Measurements from ENCODE around the gene YIPF6.
"Not testable (repeated sequence)": the region's sequence is repeated elsewhere in the genome, so short reads cannot be mapped to it uniquely, and the experiment has no call there.

YIPF6 gene

GRCh38 chrX:68506649-68507048 lies 7.8 kb downstream of the YIPF6 start:
- no peak for DNase-seq (ENCODE audit: low read depth)

DNA sequence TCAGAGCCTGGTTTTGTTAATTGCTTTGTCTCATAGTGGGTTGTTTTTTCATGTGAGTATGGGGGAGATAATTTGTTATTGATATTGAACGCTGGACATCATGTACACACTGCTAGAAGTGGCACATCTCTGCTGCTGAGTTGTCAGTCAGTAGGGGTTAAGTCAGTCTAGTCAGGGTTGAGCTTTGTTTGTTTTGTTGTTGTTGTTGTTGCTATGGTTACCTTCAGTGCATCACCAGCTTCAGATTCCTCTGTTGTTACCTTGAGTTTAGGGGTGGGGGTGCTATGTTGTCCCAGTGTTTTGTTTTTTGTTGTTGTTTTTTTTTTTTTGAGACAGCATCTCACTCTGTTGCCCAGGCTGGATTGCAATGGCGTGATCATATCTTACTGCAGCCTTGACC lies 9.9 kb downstream of the YIPF6 start:
- no peak for DNase-seq (ENCODE audit: low read depth)

DNA sequence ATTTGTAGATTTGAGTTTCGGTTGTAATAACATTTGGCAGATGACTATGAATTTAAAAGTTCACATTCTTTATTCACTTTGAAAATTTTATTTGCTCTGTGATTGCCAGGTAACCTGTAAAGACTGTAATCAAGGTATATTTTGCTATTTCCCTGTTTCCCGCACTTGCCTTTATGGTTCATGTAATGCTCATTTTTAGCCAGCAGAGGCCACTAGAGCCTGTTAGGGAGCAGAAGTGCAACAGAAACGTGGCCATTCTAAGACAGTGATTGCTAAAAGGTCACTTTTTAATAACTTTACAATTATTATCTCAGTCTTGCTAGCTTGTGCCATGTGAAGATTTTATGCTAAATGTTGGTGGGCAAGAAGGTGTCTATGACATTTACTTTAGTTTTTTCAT lies 12.4 kb downstream of the YIPF6 start:
- DNase-seq (ENCODE audit: low read depth), result no peak

GRCh38 chrX:68524680-68525079 lies 25.8 kb downstream of the YIPF6 start:
- not testable (repeated sequence) for DNase-seq (ENCODE audit: low read depth)

GRCh38 chrX:68532831-68533533 lies 34.1 kb downstream of the YIPF6 start:
- no peak for DNase-seq (ENCODE audit: low read depth)

DNA sequence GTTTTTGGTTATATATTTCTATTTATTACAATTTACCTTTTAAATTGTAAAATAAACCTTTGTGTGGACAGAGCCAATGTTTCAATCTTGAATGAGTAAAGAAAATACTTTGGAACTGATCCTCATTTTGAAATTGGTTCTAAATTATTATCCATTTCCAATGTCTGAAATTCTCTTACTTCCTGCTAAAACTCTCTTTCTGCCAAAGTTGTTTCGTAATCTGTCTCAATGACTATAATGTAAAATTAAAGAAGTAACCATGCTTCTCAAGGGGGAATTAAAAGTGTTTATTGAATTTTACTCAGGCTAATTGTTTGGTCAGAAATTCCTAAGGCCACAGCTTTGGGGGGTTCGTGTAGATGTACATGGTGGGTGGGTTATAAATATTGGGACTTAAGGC lies 34.8 kb downstream of the YIPF6 start:
- DNase-seq (ENCODE audit: low read depth), result no peak

DNA sequence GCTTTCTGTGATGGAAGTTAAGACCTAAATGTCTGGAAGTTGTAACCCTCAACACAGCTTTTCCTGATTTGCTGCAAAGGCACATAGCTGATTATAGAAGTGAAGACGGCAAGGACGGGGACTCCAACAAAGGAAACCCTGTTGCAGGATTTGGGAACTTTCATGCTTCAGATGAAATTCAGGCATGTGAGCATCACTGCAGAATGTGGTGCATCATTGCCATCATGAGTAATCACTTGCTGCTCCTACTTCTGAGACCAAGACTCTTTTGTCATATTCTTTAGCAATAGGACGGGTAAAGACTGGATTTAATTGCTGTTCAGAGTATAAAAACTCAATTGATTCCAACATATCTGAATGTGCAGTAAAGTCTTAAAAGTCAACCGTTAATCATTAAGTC lies 35.8 kb downstream of the YIPF6 start:
- DNase-seq (ENCODE audit: low read depth), result no peak

GRCh38 chrX:68536429-68536828 lies 37.6 kb downstream of the YIPF6 start:
- DNase-seq (ENCODE audit: low read depth), result no peak

GRCh38 chrX:68536884-68537283 lies 38.0 kb downstream of the YIPF6 start:
- DNase-seq (ENCODE audit: low read depth), result no peak

GRCh38 chrX:68550193-68550592 lies 51.3 kb downstream of the YIPF6 start:
- no peak for DNase-seq (ENCODE audit: low read depth)

GRCh38 chrX:68556036-68556435 lies 57.2 kb downstream of the YIPF6 start:
- DNase-seq (ENCODE audit: low read depth), result no peak

GRCh38 chrX:68557126-68557525 lies 58.3 kb downstream of the YIPF6 start:
- not testable (repeated sequence) for DNase-seq (ENCODE audit: low read depth)

- DNase-seq (ENCODE audit: low read depth), result not testable (repeated sequence)
Observed at GRCh38 chrX:68559905-68560304, 61.1 kb downstream of the YIPF6 start.

GRCh38 chrX:68568136-68568535 lies 69.3 kb downstream of the YIPF6 start:
- no peak for DNase-seq (ENCODE audit: low read depth)

DNA sequence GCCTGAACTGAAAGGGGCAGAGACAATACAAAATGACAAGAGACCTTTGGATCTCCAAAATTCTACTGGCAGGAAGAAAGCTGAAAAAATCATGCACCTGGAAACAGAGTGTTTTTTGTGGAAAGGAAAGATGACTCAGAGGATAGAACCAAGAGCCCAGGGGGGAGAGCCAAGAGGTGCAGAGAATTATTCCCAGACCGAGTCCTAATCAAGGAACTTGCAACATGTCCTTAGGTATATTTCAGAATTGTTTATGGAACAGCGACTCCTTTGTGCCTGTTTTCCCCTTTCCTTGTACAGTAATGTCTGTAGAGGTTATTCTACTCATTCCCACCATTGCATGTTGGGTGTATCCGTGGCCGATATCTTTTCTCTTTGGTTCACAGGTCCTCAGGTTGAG lies 71.7 kb downstream of the YIPF6 start:
- DNase-seq (ENCODE audit: low read depth), result no peak

GRCh38 chrX:68571292-68571609 lies 72.4 kb downstream of the YIPF6 start:
- no peak for DNase-seq (ENCODE audit: low read depth)

DNA sequence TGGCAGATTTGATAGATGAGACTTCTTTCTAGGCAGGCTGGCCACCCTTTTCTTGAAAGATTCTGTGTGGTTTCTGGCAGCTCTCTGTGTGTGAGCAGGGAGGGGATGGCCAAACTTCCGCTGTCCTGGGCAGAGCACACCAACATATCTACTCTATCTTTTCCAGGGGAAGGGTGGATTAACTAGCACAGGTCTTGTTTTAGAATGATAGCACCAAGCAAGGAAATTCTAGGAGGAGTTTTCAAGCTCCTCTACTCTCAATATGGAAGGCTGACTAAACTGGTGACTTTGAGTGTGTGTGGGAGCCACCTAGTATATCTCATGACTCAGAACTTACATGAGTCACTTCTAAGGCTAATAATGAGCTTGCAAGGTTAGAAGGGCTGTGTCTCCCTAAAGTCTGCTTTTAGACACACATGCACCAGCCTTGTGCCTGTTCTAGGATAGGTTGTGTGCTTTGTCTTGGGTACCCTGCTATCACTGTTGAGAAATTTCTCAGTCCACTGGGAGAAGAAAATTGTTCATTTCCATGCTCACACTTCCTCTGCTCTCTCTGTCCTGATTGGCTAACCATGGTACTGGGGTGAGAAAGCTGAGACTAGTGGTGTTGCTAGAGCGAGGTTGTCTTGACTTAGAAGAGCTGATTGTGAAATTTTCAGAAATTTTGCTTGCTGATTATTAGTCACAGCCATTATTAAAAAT lies 72.9 kb downstream of the YIPF6 start:
- no peak for DNase-seq (ENCODE audit: low read depth)

DNA sequence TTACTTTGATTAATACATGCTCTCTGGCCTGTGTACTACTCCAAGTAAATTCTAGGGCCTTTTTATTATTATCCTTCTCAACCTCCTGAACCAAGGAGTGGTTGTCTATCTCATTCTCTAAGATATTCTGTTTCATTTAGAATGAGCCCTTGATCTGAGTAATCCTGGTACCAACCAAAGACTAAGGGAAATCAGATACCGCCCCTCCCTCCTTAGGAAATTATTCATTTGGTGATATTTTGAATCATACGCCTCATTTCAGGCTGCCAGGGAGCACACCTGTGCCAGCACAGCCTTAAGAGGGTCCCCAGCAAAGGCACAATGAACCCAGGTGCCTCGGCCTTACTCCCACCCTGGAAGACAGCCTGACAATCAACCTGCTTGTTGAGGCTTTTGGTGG lies 75.4 kb downstream of the YIPF6 start:
- no peak for DNase-seq (ENCODE audit: low read depth)

DNA sequence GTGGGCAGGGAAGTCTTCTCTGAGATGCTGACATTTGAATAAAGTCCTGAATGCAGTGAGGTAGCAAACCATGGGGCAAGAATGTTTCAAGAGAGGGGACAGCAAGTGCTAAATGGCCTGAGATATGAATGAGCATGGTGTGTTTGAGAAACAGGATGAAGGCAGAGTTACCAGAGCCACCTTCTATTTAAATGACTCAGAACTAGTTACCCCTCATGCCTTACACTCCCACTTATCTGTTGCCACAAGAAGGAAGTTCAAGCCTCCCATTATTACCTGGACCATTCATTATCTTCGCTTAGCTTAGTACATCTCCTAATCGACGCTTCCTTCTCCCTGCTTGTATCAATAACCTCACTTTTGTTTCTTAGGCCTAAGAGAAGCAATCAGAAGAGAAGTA lies 81.0 kb downstream of the YIPF6 start:
- no peak for DNase-seq (ENCODE audit: low read depth)

GRCh38 chrX:68584221-68584620 lies 85.4 kb downstream of the YIPF6 start:
- no peak for DNase-seq (ENCODE audit: low read depth)
